Measurements from ENCODE around the gene SLAMF6.

Gene SLAMF6

DNA sequence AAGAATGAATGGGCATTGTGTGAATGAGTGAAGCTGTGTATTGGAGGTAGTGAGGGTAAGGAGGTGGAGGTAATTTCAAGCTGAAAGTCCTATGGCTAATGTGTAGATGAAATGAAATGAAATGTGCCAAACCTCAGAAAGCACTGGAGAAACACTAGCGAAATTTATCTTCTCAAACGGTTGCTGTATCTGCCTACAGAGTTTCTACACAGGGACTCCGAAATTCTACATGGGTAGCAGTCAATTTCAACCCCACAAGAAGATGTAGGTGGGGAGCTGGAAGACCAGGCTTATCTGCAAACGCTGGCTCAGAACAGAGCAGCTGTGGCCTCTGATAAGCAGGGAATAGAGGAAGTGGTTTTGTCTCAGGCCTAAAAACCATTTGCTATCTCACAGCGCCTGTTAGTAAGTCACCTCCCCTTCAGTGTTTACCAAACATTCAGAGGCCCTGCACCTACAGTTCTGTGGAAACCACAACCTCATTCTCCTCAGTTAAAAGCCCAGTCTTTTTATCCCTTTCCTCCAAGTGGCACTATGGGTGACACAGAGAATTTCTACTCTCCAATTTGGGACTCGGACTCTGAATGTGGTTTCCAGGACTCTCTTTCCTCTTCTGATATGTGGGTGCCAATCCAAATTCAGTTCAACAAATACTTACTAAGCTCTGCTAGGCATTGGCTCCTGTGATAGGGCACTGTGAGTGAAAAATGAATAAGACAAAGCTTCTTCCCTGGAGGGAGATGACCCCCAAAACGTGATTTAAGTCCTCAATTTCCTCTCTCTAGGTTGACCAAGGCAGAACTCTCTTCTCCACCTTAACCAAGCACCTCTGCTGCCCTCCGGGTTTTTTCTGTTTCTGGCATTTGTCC, 17.2 kb upstream of the SLAMF6 start:
- H3K9me2 ChIP-seq (replicated peaks; ENCODE audit: insufficient read depth, low read length) = no peaks in the 10 kb centered on the region
- peaks cover 9% of the 10 kb centered on the region; the same call in 1 of the 2 replicates for H3K9me3 ChIP-seq (ENCODE audit: insufficient read depth, low read length)
- no peaks in the 10 kb centered on the region for H4K20me1 ChIP-seq (ENCODE audit: low read depth, low read length)
- H3F3A ChIP-seq (ENCODE audit: insufficient read depth) = no peaks in the 10 kb centered on the region
- peak overlapping the region; percentile 33 for H3K9ac ChIP-seq (ENCODE audit: low read length)
- no peak overlapping the region for H3K4me3 ChIP-seq (ENCODE audit: insufficient read depth, low read length, poor library complexity, severe bottlenecking)
- no peaks in the 10 kb centered on the region for H3K27me3 ChIP-seq (ENCODE audit: low read length)
- H2AFZ ChIP-seq (ENCODE audit: low read depth, low read length, severe bottlenecking) = peak overlapping the region; percentile 22
- peak overlapping the region; percentile 56 for H3K4me2 ChIP-seq (ENCODE audit: low read depth, low read length, poor library complexity, severe bottlenecking)
- H3K27ac ChIP-seq (ENCODE audit: low read depth, low read length) = peak overlapping the region; percentile 77
- no peak for TF ChIP-seq EZH2phosphoT487 (conservative IDR thresholded peaks at IDR 0.05; ENCODE audit: low read length)
- TF ChIP-seq, protein P1, sequence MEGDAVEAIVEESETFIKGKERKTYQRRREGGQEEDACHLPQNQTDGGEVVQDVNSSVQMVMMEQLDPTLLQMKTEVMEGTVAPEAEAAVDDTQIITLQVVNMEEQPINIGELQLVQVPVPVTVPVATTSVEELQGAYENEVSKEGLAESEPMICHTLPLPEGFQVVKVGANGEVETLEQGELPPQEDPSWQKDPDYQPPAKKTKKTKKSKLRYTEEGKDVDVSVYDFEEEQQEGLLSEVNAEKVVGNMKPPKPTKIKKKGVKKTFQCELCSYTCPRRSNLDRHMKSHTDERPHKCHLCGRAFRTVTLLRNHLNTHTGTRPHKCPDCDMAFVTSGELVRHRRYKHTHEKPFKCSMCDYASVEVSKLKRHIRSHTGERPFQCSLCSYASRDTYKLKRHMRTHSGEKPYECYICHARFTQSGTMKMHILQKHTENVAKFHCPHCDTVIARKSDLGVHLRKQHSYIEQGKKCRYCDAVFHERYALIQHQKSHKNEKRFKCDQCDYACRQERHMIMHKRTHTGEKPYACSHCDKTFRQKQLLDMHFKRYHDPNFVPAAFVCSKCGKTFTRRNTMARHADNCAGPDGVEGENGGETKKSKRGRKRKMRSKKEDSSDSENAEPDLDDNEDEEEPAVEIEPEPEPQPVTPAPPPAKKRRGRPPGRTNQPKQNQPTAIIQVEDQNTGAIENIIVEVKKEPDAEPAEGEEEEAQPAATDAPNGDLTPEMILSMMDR (IDR thresholded peaks at IDR 0.05; ENCODE audit: insufficient read depth, low read length, poor library complexity, severe bottlenecking) = no peak
- H3K36me3 ChIP-seq (ENCODE audit: low read length) = peaks cover 4% of the 10 kb centered on the region; the same call in 1 of the 2 replicates
- H3K79me2 ChIP-seq (ENCODE audit: insufficient read depth, low read length) = no peaks in the 10 kb centered on the region

DNA sequence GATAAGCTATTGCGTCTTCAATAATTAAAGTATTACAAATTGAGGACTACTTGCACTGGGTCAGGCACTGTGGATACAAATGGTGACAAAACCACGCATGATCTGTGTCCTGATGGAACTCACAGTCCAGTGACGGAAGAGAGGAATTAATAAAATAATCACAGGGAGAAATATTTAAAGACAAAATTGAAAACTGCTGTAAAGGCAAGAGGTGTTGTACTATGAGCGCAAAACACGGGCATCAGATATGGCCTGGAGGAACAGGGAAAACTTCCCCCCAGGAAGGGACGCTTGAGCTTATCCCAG, 16.6 kb upstream of the SLAMF6 start:
- Histone ChIP-seq H3F3A (ENCODE audit: insufficient read depth) (no peaks in the 10 kb centered on the region), H3K27me3 (ENCODE audit: low read length) (no peaks in the 10 kb centered on the region), H3K27ac (ENCODE audit: low read depth, low read length) (peak overlapping the region; percentile 77)

DNA sequence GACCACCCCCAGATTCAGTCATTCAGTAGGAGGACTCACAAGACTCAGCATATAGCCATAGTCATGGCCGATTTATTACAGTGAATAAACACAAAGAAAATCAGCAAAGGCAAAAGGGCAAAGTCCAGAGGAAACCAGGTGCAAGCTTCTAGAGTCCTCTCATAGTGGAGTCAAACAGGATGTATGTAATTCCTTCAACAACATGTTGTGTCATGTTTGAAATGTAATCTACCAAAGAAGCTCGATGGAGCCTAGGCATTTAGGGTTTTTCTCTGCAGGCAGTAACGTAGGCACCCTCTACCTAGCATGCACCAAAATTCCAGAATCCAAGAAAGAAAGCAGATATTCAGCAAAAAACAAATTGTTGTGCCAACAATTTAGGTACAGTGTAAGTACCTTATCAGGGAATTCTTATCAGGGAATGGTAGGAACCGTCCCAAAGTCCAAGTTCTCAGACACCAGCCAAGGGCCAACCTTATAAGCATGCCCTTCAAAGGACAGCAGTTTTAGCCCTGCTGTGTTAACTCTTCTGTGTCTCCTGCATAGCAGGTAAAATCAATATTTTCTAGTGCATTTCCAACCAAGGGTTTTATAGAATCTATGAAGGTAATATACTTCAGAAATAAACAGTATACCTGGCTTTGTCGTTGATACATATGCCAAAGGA, 16.1 kb upstream of the SLAMF6 start:
- Histone ChIP-seq H2AFZ (ENCODE audit: low read depth, low read length, severe bottlenecking) (no peak overlapping the region), H3K36me3 (ENCODE audit: low read length) (peaks cover 12% of the 10 kb centered on the region), H4K20me1 (ENCODE audit: low read depth, low read length) (no peaks in the 10 kb centered on the region), H3K9me2 (replicated peaks; ENCODE audit: insufficient read depth, low read length) (no peaks in the 10 kb centered on the region), H3K4me3 (ENCODE audit: insufficient read depth, low read length, poor library complexity, severe bottlenecking) (no peak overlapping the region), H3K4me2 (ENCODE audit: low read depth, low read length, poor library complexity, severe bottlenecking) (peak overlapping the region; percentile 56), H3F3A (ENCODE audit: insufficient read depth) (no peaks in the 10 kb centered on the region), H3K27ac (ENCODE audit: low read depth, low read length) (no peak overlapping the region), H3K9me3 (ENCODE audit: insufficient read depth, low read length) (peaks cover 13% of the 10 kb centered on the region), H3K79me2 (ENCODE audit: insufficient read depth, low read length) (no peaks in the 10 kb centered on the region), H3K9ac (ENCODE audit: low read length) (0 out of 2 replicates have a peak overlapping the region, but pooled peaks have one; percentile 33), H3K27me3 (ENCODE audit: low read length) (no peaks in the 10 kb centered on the region)
- TF ChIP-seq EZH2phosphoT487 (conservative IDR thresholded peaks at IDR 0.05; ENCODE audit: low read length) = no peak
- TF ChIP-seq, protein P1 (IDR thresholded peaks at IDR 0.05; ENCODE audit: insufficient read depth, low read length, poor library complexity, severe bottlenecking) = no peak

More for the DNA sequence above, 16.6 kb upstream of the SLAMF6 start:
- Histone ChIP-seq H3K79me2 (ENCODE audit: insufficient read depth, low read length) (no peaks in the 10 kb centered on the region), H2AFZ (ENCODE audit: low read depth, low read length, severe bottlenecking) (peak overlapping the region; percentile 22), H3K9ac (ENCODE audit: low read length) (peak overlapping the region; percentile 33), H3K9me2 (replicated peaks; ENCODE audit: insufficient read depth, low read length) (no peaks in the 10 kb centered on the region), H4K20me1 (ENCODE audit: low read depth, low read length) (no peaks in the 10 kb centered on the region), H3K36me3 (ENCODE audit: low read length) (peaks cover 9% of the 10 kb centered on the region), H3K4me3 (ENCODE audit: insufficient read depth, low read length, poor library complexity, severe bottlenecking) (no peak overlapping the region), H3K4me2 (ENCODE audit: low read depth, low read length, poor library complexity, severe bottlenecking) (peak overlapping the region; percentile 56), H3K9me3 (ENCODE audit: insufficient read depth, low read length) (peaks cover 12% of the 10 kb centered on the region; the same call in 1 of the 2 replicates)
- TF ChIP-seq, protein P1 (IDR thresholded peaks at IDR 0.05; ENCODE audit: insufficient read depth, low read length, poor library complexity, severe bottlenecking) = no peak
- no peak for TF ChIP-seq EZH2phosphoT487 (conservative IDR thresholded peaks at IDR 0.05; ENCODE audit: low read length)
